Inflammatory macrophage treated with lipopolysaccharide for 4 hours (primary cell): ENCODE results near the gene SH3GLB1.
A peak's percentile ranks its signal among the peaks of the same experiment; 100 is the strongest.
"Not testable (repeated sequence)": the region's sequence is repeated elsewhere in the genome, so short reads cannot be mapped to it uniquely, and the experiment has no call there.

Experiments
- DNase-seq: peaks from one replicate; pipeline ENCODE4 v3.0.0-alpha.2; 2020

SH3GLB1 gene

GRCh38 chr1:86704458-86704971 lies at the start of gene SH3GLB1:
TSS of gene SH3GLB1 (plus strand) at chr1:86704576. CDS start at chr1:86704900, 324 bp downstream.
- peak; percentile 92 for DNase-seq

GRCh38 chr1:86658381-86658780 lies 46.0 kb upstream of the SH3GLB1 start:
- not testable (repeated sequence) for DNase-seq

- no peak for DNase-seq
These were observed 38.0 kb upstream of the SH3GLB1 start for GRCh38 chr1:86666368-86666767.

- DNase-seq = peak; percentile 14
These were observed 16.8 kb upstream of the SH3GLB1 start for GRCh38 chr1:86687595-86687994.

GRCh38 chr1:86692641-86693040 lies 11.7 kb upstream of the SH3GLB1 start:
- no peak for DNase-seq

GRCh38 chr1:86695400-86695799 lies 9.0 kb upstream of the SH3GLB1 start:
- DNase-seq = no peak

- no peak for DNase-seq
These were observed 7.9 kb upstream of the SH3GLB1 start for GRCh38 chr1:86696522-86696921.

- DNase-seq = peak; percentile 7
These were observed 5.2 kb upstream of the SH3GLB1 start for GRCh38 chr1:86699186-86699585.

GRCh38 chr1:86701731-86702130 lies 2.6 kb upstream of the SH3GLB1 start:
- no peak for DNase-seq

GRCh38 chr1:86702954-86703494 lies 1.4 kb upstream of the SH3GLB1 start:
- DNase-seq = not testable (repeated sequence)

GRCh38 chr1:86703696-86704457 lies 499 bp upstream of the SH3GLB1 start:
- DNase-seq = peak; percentile 2

- peak; percentile 74 for DNase-seq
These were observed 742 bp downstream of the SH3GLB1 start for GRCh38 chr1:86704972-86705664.

GRCh38 chr1:86705665-86705985 lies 1.2 kb downstream of the SH3GLB1 start:
- peak; percentile 48 for DNase-seq

GRCh38 chr1:86706018-86706635 lies 1.8 kb downstream of the SH3GLB1 start:
- DNase-seq = peak; percentile 14

GRCh38 chr1:86708920-86709319 lies 4.5 kb downstream of the SH3GLB1 start:
- peak; percentile 14 for DNase-seq

GRCh38 chr1:86712088-86712860 lies 7.9 kb downstream of the SH3GLB1 start:
- DNase-seq = no peak

GRCh38 chr1:86713477-86713876 lies 9.1 kb downstream of the SH3GLB1 start:
- DNase-seq = no peak

GRCh38 chr1:86714159-86714558 lies 9.8 kb downstream of the SH3GLB1 start:
- no peak for DNase-seq

- no peak for DNase-seq
These were observed 10.3 kb downstream of the SH3GLB1 start for GRCh38 chr1:86714561-86715244.

GRCh38 chr1:86718786-86719185 lies 14.4 kb downstream of the SH3GLB1 start:
- no peak for DNase-seq

GRCh38 chr1:86731416-86731815 lies 27.0 kb downstream of the SH3GLB1 start:
- no peak for DNase-seq

GRCh38 chr1:86733340-86733739 lies 29.0 kb downstream of the SH3GLB1 start:
- DNase-seq = no peak
